ENCODE data around the gene NCCRP1.

The NCCRP1 gene

DNA sequence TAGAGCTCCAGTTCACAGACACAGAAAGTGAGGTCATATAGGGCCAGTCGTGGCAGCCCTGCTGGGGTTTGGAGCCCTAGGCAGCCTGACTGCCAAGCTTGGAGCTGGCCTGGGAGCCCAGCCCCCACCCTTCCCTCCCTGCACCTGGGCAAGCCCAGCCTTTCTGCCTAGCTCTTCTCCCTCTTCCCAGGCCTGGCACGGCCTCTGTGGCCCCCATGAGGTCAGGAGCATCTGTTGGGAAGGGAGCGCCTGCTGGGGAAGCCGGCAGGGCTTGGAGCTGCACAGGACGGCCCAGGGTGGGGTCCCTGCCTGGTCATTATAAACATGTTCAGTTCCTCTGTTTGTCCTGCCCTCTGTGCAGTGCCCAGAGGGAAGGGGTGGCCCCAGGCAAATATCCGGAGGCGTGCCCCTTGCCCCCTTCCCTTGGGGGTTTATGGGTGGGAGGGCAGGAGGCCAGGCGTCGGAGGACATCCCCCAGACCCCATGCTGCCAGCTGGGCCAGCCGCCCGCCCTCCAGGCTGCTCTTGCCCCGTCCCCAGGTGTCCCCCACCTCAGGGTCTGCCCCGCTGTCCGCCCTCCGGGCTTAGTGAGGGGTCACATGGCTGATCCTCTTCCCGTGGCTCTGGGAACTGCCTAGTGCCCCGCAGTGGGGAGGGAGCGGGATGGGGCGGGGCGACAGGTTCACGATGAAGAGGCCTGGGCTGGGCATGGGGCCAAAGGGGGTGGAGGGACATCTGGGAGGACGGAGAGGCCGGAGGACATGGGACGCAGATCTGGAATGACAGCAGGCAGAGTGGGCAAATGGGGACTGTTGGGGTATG is 30.0 kb upstream of the NCCRP1 start:
- no peak overlapping the region for H3K27ac ChIP-seq (ENCODE audit: low read depth, low read length)
- H3K4me3 ChIP-seq (ENCODE audit: low read length): no peak overlapping the region
- H3K36me3 ChIP-seq (ENCODE audit: insufficient read depth, low read length): peaks cover 7% of the 10 kb centered on the region; the same call in 1 of the 2 replicates
- no peaks in the 10 kb centered on the region for H3K9me3 ChIP-seq (ENCODE audit: insufficient read depth, low read depth, low read length)
- no peak overlapping the region for H3K9ac ChIP-seq (ENCODE audit: low read depth, low read length)
- 79% methylated on average over 24 of the region's 24 CpGs for WGBS
- H3K27me3 ChIP-seq (ENCODE audit: insufficient read depth, low read length): no peaks in the 10 kb centered on the region
- peaks cover 13% of the 10 kb centered on the region; the same call in 1 of the 2 replicates for H3K4me1 ChIP-seq (ENCODE audit: insufficient read depth, low read length)

DNA sequence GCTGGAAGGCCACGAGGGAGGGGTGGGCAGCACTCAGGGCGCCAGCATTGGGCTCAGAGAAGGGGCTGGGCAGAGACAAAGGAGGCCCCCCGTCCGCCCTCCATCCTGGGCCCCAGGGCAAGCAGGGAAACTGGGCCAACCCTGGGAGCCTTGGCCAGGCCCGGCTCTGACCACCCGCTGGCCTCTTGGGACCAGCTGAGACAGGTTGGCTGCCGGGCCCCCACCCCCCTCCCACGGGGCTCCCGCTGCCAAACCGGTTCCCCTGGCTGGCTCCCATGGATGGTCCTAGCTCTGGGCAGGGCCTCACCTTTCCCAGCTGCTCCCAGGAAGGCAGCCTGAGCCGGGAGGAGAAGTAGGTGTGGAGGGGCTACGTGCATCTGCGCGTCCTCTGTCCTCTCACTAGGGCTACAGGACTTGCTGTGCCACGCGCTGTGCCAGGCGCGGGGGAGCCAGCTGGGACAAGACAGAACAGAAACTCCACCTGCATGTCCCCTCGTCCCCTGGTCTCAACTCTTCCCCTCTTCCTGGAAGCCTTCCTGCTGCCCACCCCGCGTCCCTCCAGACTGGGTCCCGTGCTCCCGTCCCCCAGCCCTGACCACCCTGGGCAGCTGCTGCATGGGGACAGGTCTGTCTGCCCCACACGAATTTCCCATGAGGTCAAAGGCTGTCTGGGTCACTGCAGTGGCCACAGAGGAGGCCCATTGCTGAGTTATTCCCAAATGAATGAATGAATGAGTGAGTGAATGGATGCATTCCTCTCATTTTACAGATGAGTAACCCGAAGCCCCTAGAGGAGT is 29.1 kb upstream of the NCCRP1 start:
- Histone ChIP-seq H3K36me3 (ENCODE audit: insufficient read depth, low read length) (peaks cover 8% of the 10 kb centered on the region; the same call in 1 of the 2 replicates), H3K4me3 (ENCODE audit: low read length) (no peak overlapping the region), H3K9me3 (ENCODE audit: insufficient read depth, low read depth, low read length) (no peaks in the 10 kb centered on the region), H3K27ac (ENCODE audit: low read depth, low read length) (no peak overlapping the region), H3K9ac (ENCODE audit: low read depth, low read length) (no peak overlapping the region), H3K4me1 (ENCODE audit: insufficient read depth, low read length) (peaks cover 13% of the 10 kb centered on the region; the same call in 1 of the 2 replicates), H3K27me3 (ENCODE audit: insufficient read depth, low read length) (no peaks in the 10 kb centered on the region)
- WGBS: 88% methylated on average over 25 of the region's 25 CpGs

DNA sequence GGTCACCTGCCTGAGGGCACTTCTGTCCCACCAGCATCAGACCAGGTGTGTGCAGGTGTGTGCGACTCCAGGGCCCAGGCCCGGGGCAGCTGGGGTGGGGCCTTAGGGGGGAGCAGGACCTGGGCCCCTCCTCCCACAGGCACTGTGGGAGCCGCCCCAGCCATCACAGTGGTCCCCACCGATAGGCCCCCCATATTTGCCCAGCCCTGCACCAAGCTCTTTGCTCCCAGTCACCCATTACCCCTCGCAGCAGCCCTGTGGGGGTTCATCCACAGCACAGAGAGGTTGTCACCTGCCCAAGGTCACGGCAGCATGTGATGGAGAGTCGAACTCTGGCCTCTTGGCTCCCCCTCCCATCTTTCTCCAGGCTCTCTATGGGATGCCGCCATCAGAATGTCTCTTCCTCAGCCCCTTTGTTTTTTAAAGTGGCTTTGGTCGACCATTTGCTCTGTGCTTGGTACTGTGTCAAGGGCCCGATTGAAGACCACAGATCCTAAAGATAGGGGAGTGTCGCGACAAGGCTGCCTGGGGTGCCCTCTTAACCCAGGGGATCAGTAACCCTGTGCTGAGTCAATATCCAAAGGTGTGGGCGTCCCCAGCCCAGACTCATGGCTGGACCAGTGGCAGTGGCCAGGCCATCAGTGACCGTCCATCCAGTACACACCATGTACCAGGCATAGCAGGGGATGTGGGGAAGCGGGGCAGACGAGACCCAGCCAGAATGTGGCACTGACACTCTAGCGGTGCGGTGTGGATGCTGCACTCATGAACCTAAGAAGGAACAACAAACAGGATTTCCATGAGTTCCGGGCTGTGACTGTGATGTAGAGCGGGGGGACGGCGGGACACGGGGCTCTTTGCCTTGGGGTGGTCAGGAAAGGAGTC is 28.3 kb upstream of the NCCRP1 start:
- Histone ChIP-seq H3K4me3 (ENCODE audit: low read length) (no peak overlapping the region), H3K36me3 (ENCODE audit: insufficient read depth, low read length) (peaks cover 8% of the 10 kb centered on the region; the same call in 1 of the 2 replicates), H3K4me1 (ENCODE audit: insufficient read depth, low read length) (peaks cover 13% of the 10 kb centered on the region; the same call in 1 of the 2 replicates), H3K9me3 (ENCODE audit: insufficient read depth, low read depth, low read length) (no peaks in the 10 kb centered on the region), H3K9ac (ENCODE audit: low read depth, low read length) (no peak overlapping the region), H3K27ac (ENCODE audit: low read depth, low read length) (no peak overlapping the region), H3K27me3 (ENCODE audit: insufficient read depth, low read length) (no peaks in the 10 kb centered on the region)
- WGBS: 85% methylated on average over 23 of the region's 23 CpGs

DNA sequence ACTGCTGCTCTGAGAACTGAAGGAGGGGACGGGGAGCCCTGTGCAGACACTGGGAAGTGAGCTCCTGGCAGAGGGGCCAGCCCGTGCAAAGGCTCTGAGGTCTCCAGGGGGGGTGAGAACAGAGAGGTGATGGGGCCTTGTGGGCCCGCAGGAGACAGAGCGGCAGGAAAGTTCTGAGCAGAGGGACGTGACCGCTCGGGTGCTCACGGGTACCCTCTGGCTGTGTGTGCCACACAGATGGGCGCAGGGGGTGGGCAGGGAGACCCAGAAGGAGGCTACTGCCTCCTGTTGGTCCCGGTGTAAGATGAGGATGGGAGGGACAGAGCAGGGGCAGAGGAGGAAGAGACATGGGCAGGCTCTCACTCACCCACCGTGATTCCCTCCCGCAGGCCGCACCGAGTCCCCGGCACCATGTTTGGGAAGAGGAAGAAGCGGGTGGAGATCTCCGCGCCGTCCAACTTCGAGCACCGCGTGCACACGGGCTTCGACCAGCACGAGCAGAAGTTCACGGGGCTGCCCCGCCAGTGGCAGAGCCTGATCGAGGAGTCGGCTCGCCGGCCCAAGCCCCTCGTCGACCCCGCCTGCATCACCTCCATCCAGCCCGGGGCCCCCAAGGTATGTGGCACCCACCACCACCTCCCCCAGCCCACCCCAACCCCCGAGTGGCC is 27.5 kb upstream of the NCCRP1 start:
- WGBS: 92% methylated on average over 36 of the region's 36 CpGs
- Histone ChIP-seq H3K4me1 (ENCODE audit: insufficient read depth, low read length) (peaks cover 13% of the 10 kb centered on the region; the same call in 1 of the 2 replicates), H3K4me3 (ENCODE audit: low read length) (no peak overlapping the region), H3K9ac (ENCODE audit: low read depth, low read length) (no peak overlapping the region), H3K27me3 (ENCODE audit: insufficient read depth, low read length) (no peaks in the 10 kb centered on the region), H3K27ac (ENCODE audit: low read depth, low read length) (no peak overlapping the region), H3K9me3 (ENCODE audit: insufficient read depth, low read depth, low read length) (no peaks in the 10 kb centered on the region), H3K36me3 (ENCODE audit: insufficient read depth, low read length) (peaks cover 8% of the 10 kb centered on the region; the same call in 1 of the 2 replicates)

DNA sequence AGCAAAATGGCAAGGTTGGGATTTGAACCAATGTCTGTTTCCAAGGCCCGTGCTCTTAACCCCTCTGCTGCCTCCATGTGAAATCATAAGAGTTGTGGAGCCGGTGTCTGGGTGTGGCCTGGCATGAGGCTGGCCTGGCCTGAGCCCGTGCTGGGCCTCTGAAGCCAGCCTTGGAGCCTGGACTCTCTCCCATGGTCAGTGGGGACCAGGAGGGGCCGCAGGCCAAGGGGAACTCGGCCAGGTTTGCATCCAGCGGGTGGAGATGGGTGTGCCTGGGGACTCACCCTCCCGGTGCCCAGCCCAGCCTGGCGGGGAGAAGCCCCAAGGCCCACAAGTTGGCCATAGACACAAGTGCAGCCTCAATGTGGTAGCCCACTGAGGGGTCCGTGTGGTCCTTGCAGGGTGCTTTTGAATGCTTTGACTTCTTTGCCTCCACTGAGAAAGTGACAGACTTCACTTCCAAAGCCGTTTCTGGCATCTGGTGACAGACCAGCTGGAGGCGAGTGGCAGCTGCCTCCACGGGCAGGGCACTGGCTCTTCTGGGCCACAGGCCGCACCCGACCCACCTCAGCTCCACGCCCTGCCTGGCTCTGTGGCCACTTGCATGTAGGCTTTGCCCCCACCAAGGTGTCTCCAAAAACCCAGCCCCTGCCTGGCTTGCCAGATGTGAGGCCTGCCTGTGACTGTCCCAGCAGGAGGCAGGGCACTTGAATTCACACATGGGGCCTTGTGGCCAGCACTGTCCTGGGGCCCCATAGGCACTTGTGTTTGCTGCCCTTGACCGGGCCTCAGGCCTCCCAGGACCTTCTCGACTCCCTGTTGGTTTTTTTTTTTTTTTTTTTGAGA is 26.2 kb upstream of the NCCRP1 start:
- WGBS: 90% methylated on average over 17 of the region's 17 CpGs
- H3K27me3 ChIP-seq (ENCODE audit: insufficient read depth, low read length): no peaks in the 10 kb centered on the region
- H3K9me3 ChIP-seq (ENCODE audit: insufficient read depth, low read depth, low read length): no peaks in the 10 kb centered on the region
- no peak overlapping the region for H3K9ac ChIP-seq (ENCODE audit: low read depth, low read length)
- H3K27ac ChIP-seq (ENCODE audit: low read depth, low read length): no peak overlapping the region
- H3K4me3 ChIP-seq (ENCODE audit: low read length): no peak overlapping the region
- H3K36me3 ChIP-seq (ENCODE audit: insufficient read depth, low read length): peaks cover 8% of the 10 kb centered on the region; the same call in 1 of the 2 replicates
- H3K4me1 ChIP-seq (ENCODE audit: insufficient read depth, low read length): peaks cover 13% of the 10 kb centered on the region; the same call in 1 of the 2 replicates

DNA sequence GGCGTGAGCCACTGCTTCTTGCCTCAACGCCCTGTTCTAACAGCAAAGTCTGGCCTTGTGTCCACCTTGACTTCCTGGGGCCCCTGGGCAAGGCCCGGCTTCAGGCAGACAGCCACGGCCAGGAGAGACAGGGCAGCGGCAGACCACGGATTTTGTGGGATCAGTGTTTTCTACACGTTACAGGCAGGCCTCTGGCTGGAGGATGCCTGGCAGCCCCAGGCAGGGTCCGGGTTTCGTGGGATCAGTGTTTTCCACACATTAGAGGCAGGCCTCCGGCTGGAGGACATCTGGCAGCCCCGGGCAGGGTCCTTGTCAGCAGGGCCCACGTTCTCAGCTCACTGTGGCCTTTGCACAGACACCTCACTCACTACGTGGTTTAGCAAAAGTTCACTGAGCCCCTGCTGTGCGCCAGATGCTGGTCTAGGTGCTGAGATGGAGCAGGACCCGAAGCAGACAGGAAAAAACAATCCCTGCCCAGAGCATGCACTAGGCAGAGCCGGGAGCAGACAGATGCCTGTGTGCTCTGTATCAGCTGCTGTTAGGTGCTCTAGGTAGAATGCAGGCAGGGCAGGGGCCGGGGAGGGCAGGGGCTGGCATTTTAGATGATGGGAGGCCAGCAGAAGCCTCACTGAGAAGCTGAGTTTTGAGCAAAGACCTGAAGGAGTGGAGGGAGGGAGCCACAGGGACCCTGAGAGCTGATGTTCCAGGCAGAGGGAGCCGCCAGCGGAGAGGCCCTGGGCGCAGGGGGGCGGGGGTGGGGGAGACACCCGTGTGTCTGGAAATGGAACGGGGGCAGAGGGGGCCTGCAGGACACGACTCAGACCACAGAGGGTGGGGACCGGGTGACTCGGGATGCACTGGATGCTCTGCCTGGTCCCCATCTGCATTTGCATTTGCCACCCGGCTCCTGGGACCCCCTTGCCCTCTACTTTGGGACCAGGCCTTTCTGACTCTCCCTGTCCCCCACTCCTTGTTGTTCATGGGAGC is 25.0 kb upstream of the NCCRP1 start:
- Histone ChIP-seq H3K4me3 (ENCODE audit: low read length) (no peak overlapping the region), H3K9ac (ENCODE audit: low read depth, low read length) (no peak overlapping the region), H3K4me1 (ENCODE audit: insufficient read depth, low read length) (peaks cover 10% of the 10 kb centered on the region; the same call in 1 of the 2 replicates), H3K36me3 (ENCODE audit: insufficient read depth, low read length) (peaks cover 19% of the 10 kb centered on the region), H3K27ac (ENCODE audit: low read depth, low read length) (no peak overlapping the region), H3K27me3 (ENCODE audit: insufficient read depth, low read length) (no peaks in the 10 kb centered on the region), H3K9me3 (ENCODE audit: insufficient read depth, low read depth, low read length) (no peaks in the 10 kb centered on the region)
- 91% methylated on average over 27 of the region's 27 CpGs for whole genome bisulfite sequencing

DNA sequence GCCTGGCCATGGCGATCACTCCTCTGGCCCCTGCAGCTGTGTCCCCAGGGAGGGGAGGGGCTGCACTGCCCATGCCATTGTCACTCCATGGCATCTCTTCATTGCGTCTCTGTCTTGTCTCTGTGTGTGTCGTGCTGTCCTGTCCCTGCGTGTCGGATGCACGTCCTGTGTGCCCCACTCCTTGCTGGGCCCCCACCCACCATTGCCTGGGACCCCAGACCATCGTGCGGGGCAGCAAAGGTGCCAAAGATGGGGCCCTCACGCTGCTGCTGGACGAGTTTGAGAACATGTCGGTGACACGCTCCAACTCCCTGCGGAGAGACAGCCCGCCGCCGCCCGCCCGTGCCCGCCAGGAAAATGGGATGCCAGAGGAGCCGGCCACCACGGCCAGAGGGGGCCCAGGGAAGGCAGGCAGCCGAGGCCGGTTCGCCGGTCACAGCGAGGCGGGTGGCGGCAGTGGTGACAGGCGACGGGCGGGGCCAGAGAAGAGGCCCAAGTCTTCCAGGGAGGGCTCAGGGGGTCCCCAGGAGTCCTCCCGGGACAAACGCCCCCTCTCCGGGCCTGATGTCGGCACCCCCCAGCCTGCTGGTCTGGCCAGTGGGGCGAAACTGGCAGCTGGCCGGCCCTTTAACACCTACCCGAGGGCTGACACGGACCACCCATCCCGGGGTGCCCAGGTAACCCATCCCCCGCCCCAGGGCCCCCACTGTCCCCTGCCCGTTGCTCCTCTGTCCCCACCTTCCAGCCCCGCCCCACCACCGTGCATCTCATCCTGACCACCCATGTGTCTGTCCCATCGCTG is 23.9 kb upstream of the NCCRP1 start:
- WGBS: 95% methylated on average over 45 of the region's 45 CpGs
- H3K9ac ChIP-seq (ENCODE audit: low read depth, low read length): no peak overlapping the region
- no peaks in the 10 kb centered on the region for H3K9me3 ChIP-seq (ENCODE audit: insufficient read depth, low read depth, low read length)
- no peak overlapping the region for H3K4me3 ChIP-seq (ENCODE audit: low read length)
- 0 out of 2 replicates have a peak, but pooled peaks cover under 1% of the 10 kb centered on the region for H3K4me1 ChIP-seq (ENCODE audit: insufficient read depth, low read length)
- peaks cover 29% of the 10 kb centered on the region for H3K36me3 ChIP-seq (ENCODE audit: insufficient read depth, low read length)
- no peak overlapping the region for H3K27ac ChIP-seq (ENCODE audit: low read depth, low read length)
- no peaks in the 10 kb centered on the region for H3K27me3 ChIP-seq (ENCODE audit: insufficient read depth, low read length)

DNA sequence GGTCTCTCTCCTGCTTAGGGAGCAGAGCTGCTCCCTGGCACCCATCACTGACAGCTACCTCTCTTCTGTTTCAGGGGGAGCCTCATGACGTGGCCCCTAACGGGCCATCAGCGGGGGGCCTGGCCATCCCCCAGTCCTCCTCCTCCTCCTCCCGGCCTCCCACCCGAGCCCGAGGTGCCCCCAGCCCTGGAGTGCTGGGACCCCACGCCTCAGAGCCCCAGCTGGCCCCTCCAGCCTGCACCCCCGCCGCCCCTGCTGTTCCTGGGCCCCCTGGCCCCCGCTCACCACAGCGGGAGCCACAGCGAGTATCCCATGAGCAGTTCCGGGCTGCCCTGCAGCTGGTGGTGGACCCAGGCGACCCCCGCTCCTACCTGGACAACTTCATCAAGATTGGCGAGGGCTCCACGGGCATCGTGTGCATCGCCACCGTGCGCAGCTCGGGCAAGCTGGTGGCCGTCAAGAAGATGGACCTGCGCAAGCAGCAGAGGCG is 23.2 kb upstream of the NCCRP1 start:
- H3K36me3 ChIP-seq (ENCODE audit: insufficient read depth, low read length): peaks cover 36% of the 10 kb centered on the region
- H3K4me3 ChIP-seq (ENCODE audit: low read length): no peak overlapping the region
- WGBS: 93% methylated on average over 25 of the region's 25 CpGs
- no peak overlapping the region for H3K27ac ChIP-seq (ENCODE audit: low read depth, low read length)
- no peaks in the 10 kb centered on the region for H3K27me3 ChIP-seq (ENCODE audit: insufficient read depth, low read length)
- no peak overlapping the region for H3K9ac ChIP-seq (ENCODE audit: low read depth, low read length)
- H3K9me3 ChIP-seq (ENCODE audit: insufficient read depth, low read depth, low read length): no peaks in the 10 kb centered on the region
- H3K4me1 ChIP-seq (ENCODE audit: insufficient read depth, low read length): no peaks in the 10 kb centered on the region

All from HUES64 (cell line).